Common myeloid progenitor, CD34-positive (primary cell): ENCODE data around the gene CWC25.
"Not testable (repeated sequence)": the region's sequence is repeated elsewhere in the genome, so short reads cannot be mapped to it uniquely, and the experiment has no call there.

Experiments used
- CTCF ChIA-PET: fragments of 350-600 bp; sonication (Branson Sonifier 250); formaldehyde crosslinking; loops from one replicate; lab custom pipeline; 2021; ENCODE audit warnings: antibody characterized with exemption; lab: Charles Lee
- POLR2A ChIA-PET: fragments of 350-600 bp; sonication (Branson Sonifier 250); formaldehyde crosslinking; loops from one replicate; lab custom pipeline; 2021; ENCODE audit warnings: antibody characterized with exemption; lab: Charles Lee
- DNase-seq, 3 donors: peaks; one replicate each; pipeline versions ENCODE4 v3.0.0 to v3.0.0-alpha.2; 2013
- H3K27ac ChIP-seq, 2 experiments: 1 replicate in 1 of 2; 2 replicates in 1 of 2; pipeline ENCODE4 v1.7.0; 2013; ENCODE audit warnings: inconsistent platforms in 2 of 2, low read length in 2 of 2, mild to moderate bottlenecking in 2 of 2, low read depth in 1 of 2, moderate library complexity in 1 of 2; ENCODE audit not compliant: severe bottlenecking in 2 of 2, insufficient read depth in 1 of 2, poor library complexity in 1 of 2
- H3K27me3 ChIP-seq, 5 experiments: replicated peaks in 2 of 5; 1 replicate in 3 of 5; 2 replicates in 2 of 5; pipeline versions ENCODE4 v1.6.1 to v1.7.0; 2013; ENCODE audit warnings: low read length in 4 of 5, mild to moderate bottlenecking in 2 of 5, moderate library complexity in 2 of 5, inconsistent platforms in 1 of 5; ENCODE audit not compliant: insufficient read depth in 5 of 5, control insufficient read depth in 4 of 5
- H3K36me3 ChIP-seq, 4 experiments: 1 replicate in 2 of 4; 2 replicates in 2 of 4; pipeline versions ENCODE4 v1.6.1 to v1.7.0; 2013; ENCODE audit warnings: low read length in 3 of 4, control low read depth in 1 of 4, mild to moderate bottlenecking in 1 of 4; ENCODE audit not compliant: control insufficient read depth in 4 of 4, insufficient read depth in 4 of 4
- H3K4me1 ChIP-seq, 4 experiments: 1 replicate in 3 of 4; 2 replicates in 1 of 4; pipeline versions ENCODE4 v1.6.1 to v1.7.1; 2013; ENCODE audit warnings: low read length in 3 of 4, mild to moderate bottlenecking in 3 of 4, control low read depth in 1 of 4, inconsistent platforms in 1 of 4, moderate library complexity in 1 of 4; ENCODE audit not compliant: control insufficient read depth in 4 of 4, insufficient read depth in 4 of 4; ENCODE audit errors: control extremely low read depth in 1 of 4
- H3K4me3 ChIP-seq, 7 experiments: 1 replicate in 4 of 7; 2 replicates in 3 of 7; pipeline versions ENCODE4 v1.5.1 to v1.7.0; 2013; ENCODE audit warnings: mild to moderate bottlenecking in 7 of 7, low read length in 6 of 7, moderate library complexity in 6 of 7, inconsistent platforms in 2 of 7, low read depth in 2 of 7, control low read depth in 1 of 7; ENCODE audit not compliant: insufficient read depth in 4 of 7, control insufficient read depth in 1 of 7; ENCODE audit errors: extremely low read depth in 1 of 7
- H3K9me3 ChIP-seq, 5 experiments: 1 replicate in 4 of 5; 2 replicates in 1 of 5; pipeline versions ENCODE4 v1.6.1 to v1.7.1; 2013; ENCODE audit warnings: low read length in 4 of 5, mild to moderate bottlenecking in 2 of 5, inconsistent platforms in 1 of 5, low read depth in 1 of 5, moderate library complexity in 1 of 5; ENCODE audit not compliant: control insufficient read depth in 4 of 5, insufficient read depth in 2 of 5; ENCODE audit errors: control extremely low read depth in 1 of 5
- WGBS: methylation state at CpG from one replicate; pipeline ENCODE4 v1.1.5; 2013; ENCODE audit not compliant: insufficient coverage; 5-methylcytosine and 5-hydroxymethylcytosine counted together

Gene CWC25

GRCh38 chr17:38797158-38797490 is 28.0 kb downstream of the CWC25 start:
- ChIA-PET POLR2A (no interaction called here), CTCF (no interaction called here)
- WGBS = 89% methylated on average over 4 of the region's 5 CpGs
- peaks cover 5 to 36% (median 24%) of the 10 kb centered on the region in 4 experiments for H3K36me3 ChIP-seq
- H3K4me3 ChIP-seq = peak overlapping the region in 3 of 7 experiments; percentile 83 to 91 (median 83)
- no peaks in the 10 kb centered on the region for H3K27me3 ChIP-seq
- peaks cover 16 to 30% (median 28%) of the 10 kb centered on the region in 4 experiments for H3K4me1 ChIP-seq
- H3K27ac ChIP-seq = peak overlapping the region; percentile 6 to 87
- no peak for DNase-seq
- no peaks in the 10 kb centered on the region for H3K9me3 ChIP-seq

- H3K27me3 ChIP-seq = no peaks in the 10 kb centered on the region
- peaks cover 3 to 31% (median 20%) of the 10 kb centered on the region in 4 experiments for H3K36me3 ChIP-seq
- peak overlapping the region; percentile 6 to 87 for H3K27ac ChIP-seq
- peaks cover 16 to 30% (median 27%) of the 10 kb centered on the region in 4 experiments for H3K4me1 ChIP-seq
- DNase-seq = no peak
- CTCF ChIA-PET = no interaction called here
- peak overlapping the region in 1 of 7 experiments; percentile 83 for H3K4me3 ChIP-seq
- 79% methylated on average over 4 of the region's 5 CpGs for WGBS
- POLR2A ChIA-PET = no interaction called here
- H3K9me3 ChIP-seq = no peaks in the 10 kb centered on the region
Observed at GRCh38 chr17:38796451-38797157, 28.5 kb downstream of the CWC25 start.

DNA sequence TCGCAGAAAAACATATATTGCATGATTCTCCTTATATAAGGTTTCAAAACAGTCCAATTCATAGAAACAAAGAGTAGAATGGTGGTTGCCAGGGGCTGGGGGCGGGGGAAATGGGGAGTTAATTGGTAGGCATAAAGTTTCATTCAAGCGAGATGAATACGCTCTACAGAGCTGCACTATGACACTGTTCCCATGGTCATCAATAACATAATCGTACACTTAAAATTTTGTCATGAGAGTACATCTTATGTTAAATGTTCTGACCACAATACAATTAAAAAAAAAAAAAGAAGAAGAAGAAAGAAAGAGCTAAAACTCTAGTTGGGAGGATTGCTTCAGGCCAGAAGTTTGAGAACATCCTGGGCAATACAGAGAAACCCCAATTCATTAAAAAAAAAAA is 30.9 kb downstream of the CWC25 start:
- ChIA-PET POLR2A (no interaction called here), CTCF (interaction anchor here (1.2 kb wide), 1 partner anchor 9 kb away, joined by 3 read pairs; no protein-coding TSS in a partner anchor)
- H3K4me1 ChIP-seq = peaks cover 11 to 22% (median 21%) of the 10 kb centered on the region in 4 experiments
- H3K27ac ChIP-seq = peak overlapping the region in 1 of 2 experiments; percentile 16
- H3K4me3 ChIP-seq = no peak overlapping the region
- DNase-seq = no peak
- no peaks in the 10 kb centered on the region for H3K9me3 ChIP-seq
- peaks cover 2 to 32% (median 15%) of the 10 kb centered on the region in 4 experiments for H3K36me3 ChIP-seq
- no CpG with 5 or more reads among the region's 5 CpGs for WGBS
- H3K27me3 ChIP-seq = no peaks in the 10 kb centered on the region

- Histone ChIP-seq H3K27me3 (no peaks in the 10 kb centered on the region), H3K4me1 (no peaks in the 10 kb centered on the region), H3K27ac (no peak overlapping the region), H3K36me3 (peaks cover 2 to 24% (median 21%) of the 10 kb centered on the region in 4 experiments), H3K9me3 (no peaks in the 10 kb centered on the region), H3K4me3 (no peak overlapping the region)
- ChIA-PET CTCF (no interaction called here), POLR2A (interaction anchor here (0.6 kb wide), 1 partner anchor 20 kb away, joined by 4 read pairs; no protein-coding TSS in a partner anchor)
- no peak for DNase-seq
- WGBS = 70% methylated on average over 2 of the region's 5 CpGs
Observed at GRCh38 chr17:38791162-38791561, 34.0 kb downstream of the CWC25 start.

DNA sequence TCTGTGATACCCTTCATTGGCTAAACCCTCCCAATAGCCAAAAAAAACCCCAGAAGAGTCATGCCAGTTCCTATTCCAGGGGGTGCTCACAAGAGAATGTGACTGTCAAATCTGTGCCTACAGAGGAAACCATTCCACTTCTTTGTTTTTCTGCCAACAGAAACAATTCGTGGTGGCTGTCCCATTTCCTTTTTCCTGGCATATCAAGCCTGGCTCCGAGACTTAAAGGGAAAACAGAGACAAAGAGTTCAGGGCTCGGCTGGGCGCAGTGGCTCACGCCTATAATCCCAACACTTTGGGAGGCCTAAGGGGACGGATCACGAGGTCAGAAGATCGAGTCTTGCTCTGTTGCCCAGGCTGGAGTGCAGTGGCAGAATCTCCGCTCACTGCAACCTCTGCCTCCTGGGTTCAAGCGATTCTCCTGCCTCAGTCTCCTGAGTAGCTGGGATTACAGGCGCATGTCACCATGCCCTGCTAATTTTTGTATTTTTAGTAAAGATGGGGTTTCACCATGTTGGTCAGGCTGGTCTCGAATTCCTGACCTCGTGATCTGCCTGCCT is 34.9 kb downstream of the CWC25 start:
- H3K27me3 ChIP-seq, H3K9me3 ChIP-seq, CTCF ChIA-PET, DNase-seq, H3K27ac ChIP-seq, H3K4me1 ChIP-seq, H3K4me3 ChIP-seq, POLR2A ChIA-PET: not testable (repeated sequence)
- 83% methylated on average over 9 of the region's 13 CpGs for WGBS
- H3K36me3 ChIP-seq = peaks cover 3 to 29% (median 23%) of the 10 kb centered on the region in 4 experiments

DNA sequence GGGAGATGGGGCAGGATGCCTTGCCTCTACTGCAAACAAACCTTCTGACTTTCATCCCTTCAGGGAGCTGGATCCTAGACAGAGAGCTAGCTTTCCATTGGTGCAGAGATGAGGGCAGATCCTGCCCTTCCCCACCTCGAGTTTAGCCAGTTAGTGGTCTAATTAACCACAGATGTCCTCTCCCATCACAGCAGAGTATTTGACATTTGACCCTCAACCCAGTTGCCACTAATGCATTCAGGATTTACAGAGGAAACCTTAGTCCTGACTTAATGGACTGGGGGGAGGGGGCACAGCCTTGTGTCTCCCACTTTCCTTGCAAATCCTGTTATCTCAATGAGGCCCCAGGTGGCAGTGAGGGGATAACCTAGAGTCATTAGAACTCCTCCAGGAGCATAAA is 35.9 kb downstream of the CWC25 start:
- Histone ChIP-seq H3K4me1 (no peaks in the 10 kb centered on the region), H3K36me3 (peaks cover 2 to 37% (median 30%) of the 10 kb centered on the region in 4 experiments), H3K4me3 (no peak overlapping the region), H3K9me3 (no peaks in the 10 kb centered on the region), H3K27ac (no peak overlapping the region), H3K27me3 (no peaks in the 10 kb centered on the region)
- WGBS = no CpG with 5 or more reads among the region's 1 CpG
- CTCF ChIA-PET = interaction anchor here (2.4 kb wide), 1 partner anchor 16 kb away, joined by 7 read pairs; no protein-coding TSS in a partner anchor
- DNase-seq = no peak
- POLR2A ChIA-PET = no interaction called here

GRCh38 chr17:38787999-38788398 is 37.1 kb downstream of the CWC25 start:
- H3K4me1 ChIP-seq, H3K4me3 ChIP-seq, DNase-seq, H3K27me3 ChIP-seq, POLR2A ChIA-PET, H3K27ac ChIP-seq, H3K9me3 ChIP-seq: not testable (repeated sequence)
- peaks cover 7 to 47% (median 37%) of the 10 kb centered on the region in 4 experiments for H3K36me3 ChIP-seq
- CTCF ChIA-PET = interaction anchor here (0.9 to 2.4 kb wide), 2 partner anchors 10 to 15 kb away, joined by 4 to 7 read pairs; no protein-coding TSS in a partner anchor
- no CpG with 5 or more reads among the region's 4 CpGs for WGBS
